ENCODE measurements around the gene RCBTB2.
"Not testable (repeated sequence)": the region's sequence is repeated elsewhere in the genome, so short reads cannot be mapped to it uniquely, and the experiment has no call there.

The RCBTB2 gene

DNA sequence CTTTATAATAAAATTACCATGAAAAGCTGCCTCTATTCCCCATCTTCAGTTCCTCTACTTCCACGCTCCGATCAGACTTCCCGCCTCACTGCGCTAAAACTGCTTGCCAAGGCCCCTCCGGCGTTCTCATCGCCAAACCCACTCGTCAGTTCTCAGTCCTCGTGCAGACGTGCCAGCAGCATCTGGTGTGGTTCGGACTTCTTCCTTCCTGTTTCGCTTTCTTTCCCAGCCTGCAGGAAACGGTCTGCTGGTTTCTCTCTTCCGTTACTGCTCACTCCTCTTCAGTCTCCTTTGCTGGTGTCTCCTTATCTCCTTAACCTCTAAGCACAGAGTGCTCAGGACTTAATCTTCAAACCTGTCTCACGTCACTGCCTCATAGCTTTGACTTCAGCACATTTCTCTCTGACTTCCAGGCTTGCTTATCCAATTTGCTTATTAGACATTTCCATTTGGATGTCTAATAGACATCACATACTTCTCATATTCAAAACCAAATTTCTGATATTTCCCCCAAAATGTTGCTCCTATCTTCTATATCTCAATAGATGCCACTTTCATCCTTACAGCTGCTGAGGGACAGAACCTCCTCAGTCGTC lies 40.3 kb downstream of the RCBTB2 start:
- DNase-seq, result no peak

- no peak for DNase-seq
Measured at GRCh38 chr13:48492096-48492440, 40.8 kb downstream of the RCBTB2 start.

GRCh38 chr13:48491423-48492095 lies 41.3 kb downstream of the RCBTB2 start:
- no peak for DNase-seq

GRCh38 chr13:48490241-48490640 lies 42.6 kb downstream of the RCBTB2 start:
- DNase-seq, result no peak

DNA sequence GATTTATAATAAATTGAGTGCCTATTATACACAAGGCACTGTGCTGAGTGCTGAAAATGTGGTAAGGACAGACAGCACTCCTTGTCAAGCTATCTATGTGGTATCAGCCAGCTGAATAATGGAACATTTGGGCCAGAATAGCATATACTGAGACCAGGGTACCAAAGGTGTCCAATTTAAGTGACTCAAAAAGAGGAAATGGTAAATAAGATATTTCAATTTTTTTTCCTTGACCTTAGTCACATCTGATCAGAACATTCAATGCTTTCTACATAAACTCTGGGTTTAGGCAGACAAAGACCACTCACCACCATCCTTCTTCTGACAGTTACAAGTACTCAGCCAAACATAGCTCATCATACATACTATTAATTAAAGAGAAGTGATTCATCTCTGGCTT lies 43.2 kb downstream of the RCBTB2 start:
- DNase-seq, result no peak

- no peak for DNase-seq
Measured at GRCh38 chr13:48488995-48489394, 43.9 kb downstream of the RCBTB2 start.

GRCh38 chr13:48487968-48488367 lies 44.9 kb downstream of the RCBTB2 start:
- no peak for DNase-seq

- no peak for DNase-seq
Measured at GRCh38 chr13:48486836-48487235, 46.0 kb downstream of the RCBTB2 start.

DNA sequence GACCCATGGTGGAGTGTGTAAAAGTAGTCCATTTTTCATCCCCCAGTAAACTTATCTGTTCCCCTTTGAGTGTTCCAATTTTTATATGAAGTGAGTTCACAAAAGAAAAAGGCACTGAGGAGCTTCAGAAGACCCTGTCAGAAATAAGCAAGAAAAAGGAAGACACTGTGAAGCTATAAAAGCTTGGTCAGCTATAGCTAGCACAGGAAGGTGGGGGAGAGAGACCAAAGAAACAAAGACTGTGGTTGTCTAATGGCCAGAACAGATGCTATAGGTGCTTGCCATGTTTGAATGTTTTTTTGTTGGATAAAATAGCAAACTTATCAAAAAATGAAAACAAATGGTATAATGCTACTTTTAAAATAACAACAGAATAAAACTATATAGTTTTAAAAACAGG lies 46.5 kb downstream of the RCBTB2 start:
- DNase-seq, result no peak

DNA sequence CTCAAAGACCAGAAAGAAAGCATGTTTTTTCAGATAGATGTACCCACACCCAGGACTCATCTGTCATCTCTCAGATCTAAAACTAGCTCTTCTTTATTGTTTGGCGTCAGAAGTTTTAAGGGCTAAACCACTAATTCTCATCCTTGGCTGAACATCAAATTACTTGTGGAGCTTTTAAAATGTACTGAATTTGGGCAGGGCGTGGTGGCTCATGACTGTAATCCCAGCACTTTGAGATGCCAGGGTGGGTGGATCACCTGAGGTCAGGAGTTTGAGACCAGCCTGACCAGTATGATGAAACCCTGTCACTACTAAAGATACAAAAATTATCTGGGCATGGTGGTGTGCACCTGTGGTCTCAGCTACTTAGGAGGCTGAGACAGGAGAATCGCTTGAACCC lies 47.4 kb downstream of the RCBTB2 start:
- no peak for DNase-seq

DNA sequence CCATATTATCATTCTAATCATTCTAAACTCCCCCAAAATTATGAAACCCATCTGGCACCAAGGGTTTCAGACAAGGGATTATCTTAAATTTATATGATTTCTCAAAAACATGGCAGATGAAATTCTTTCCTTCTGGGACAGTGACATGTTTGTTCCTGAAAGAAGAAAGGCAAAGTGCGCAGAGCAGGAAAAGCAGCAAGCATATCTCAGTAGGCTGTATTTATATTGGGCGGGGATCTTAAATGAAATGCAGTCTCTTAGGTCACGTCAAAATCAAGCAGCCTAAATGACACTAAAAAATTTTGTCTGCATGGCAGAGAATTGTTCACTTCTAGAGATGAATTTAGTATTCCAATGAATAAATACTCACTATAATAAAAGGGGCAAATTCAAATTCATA lies 49.3 kb downstream of the RCBTB2 start:
- no peak for DNase-seq

DNA sequence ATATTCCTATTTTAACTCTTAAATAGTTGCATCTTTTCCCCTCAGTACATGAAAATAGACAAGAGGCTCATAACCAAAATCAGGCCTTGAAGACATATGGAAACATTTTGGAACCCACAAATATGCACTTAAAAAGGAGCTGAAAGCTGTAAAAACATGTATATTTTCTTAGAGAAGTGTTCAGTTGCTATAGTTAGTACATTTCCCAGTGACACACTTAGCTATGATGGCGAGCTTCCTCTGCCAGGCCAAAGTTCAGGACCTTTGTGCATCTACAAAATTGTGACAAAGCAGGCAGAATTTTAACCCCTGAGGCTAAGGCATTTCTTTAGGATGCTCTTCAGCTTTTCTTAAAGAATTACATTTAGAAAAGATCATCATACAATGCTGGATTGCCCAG lies 54.5 kb downstream of the RCBTB2 start:
- no peak for DNase-seq

- no peak for DNase-seq
Measured at GRCh38 chr13:48477191-48477855, 55.6 kb downstream of the RCBTB2 start.

- DNase-seq, result no peak
Measured at GRCh38 chr13:48476686-48477085, 56.2 kb downstream of the RCBTB2 start.

- DNase-seq, result no peak
Measured at GRCh38 chr13:48476215-48476614, 56.7 kb downstream of the RCBTB2 start.

DNA sequence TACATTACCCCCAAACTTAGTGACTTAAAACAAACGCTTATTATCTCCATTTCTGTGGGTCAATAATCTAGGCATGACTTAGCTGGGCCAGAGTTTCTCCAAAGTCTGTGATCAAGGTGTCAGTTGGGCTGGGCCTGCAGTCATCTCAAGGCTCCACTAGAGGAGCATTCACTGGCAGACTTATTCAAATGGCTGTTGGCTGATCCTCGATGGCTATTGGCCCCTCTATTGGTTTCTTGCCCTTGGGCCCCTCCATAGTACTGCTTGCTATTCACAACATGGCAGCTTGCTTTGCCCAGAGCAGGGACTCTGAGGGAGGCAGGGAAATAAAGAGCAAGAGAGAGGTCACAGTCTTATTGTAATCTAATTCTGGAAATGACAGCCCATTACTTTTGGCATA lies 57.6 kb downstream of the RCBTB2 start:
- DNase-seq, result no peak

GRCh38 chr13:48457578-48458242 lies 75.2 kb downstream of the RCBTB2 start:
- DNase-seq, result no peak

GRCh38 chr13:48456546-48456945 lies 76.3 kb downstream of the RCBTB2 start:
- DNase-seq, result no peak

GRCh38 chr13:48451196-48451595 lies 81.7 kb downstream of the RCBTB2 start:
- DNase-seq, result not testable (repeated sequence)

DNA sequence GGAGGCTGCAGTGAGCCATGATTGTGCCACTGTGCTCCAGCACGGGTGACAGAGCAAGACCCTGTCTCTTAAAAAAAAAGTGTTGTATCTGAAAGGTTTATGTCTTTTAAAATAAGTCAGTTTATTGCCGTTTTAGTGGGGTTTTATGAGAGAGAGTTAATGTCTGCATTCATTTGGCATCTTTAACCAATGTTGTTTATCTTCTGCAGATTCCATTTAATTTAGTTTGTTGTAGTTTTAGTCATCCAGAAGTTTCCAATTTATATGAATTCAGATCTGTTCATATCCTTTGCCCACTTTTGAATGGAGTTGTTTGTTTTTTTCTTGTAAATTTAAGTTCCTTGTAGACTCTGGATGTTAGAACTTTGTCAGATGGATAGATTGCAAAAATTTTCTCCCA lies 83.2 kb downstream of the RCBTB2 start:
- no peak for DNase-seq

DNA sequence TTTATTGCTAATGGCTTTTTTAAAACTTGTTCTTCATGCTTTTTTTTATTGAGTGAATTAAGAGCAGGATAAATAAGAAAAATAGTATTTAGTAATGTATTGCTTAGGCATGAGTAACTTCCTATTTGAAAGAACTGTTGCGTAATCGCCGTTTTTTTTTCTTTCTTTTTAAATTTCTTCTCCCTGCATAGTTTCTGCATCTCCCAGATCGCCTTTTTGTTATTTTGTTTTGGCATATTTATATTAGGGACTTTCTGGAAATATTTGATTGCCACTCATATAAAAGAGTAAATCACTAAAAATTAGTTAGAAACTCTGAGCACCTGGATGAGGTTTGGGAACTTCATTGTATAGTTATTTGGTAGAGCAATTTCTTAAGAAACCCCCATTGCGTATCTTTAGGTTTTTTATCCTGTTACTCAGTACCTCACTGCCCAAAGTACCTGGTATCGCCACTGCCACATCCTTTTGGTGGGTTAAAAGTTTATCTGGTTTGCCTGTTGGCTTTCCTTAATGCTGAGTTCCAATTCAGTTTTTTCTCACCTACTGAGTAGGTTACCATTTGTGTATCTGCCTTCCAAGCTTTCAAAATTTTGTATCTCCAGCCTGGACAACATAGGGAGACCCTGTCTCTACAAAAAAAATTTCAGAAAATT lies 83.8 kb downstream of the RCBTB2 start:
- no peak for DNase-seq

DNA sequence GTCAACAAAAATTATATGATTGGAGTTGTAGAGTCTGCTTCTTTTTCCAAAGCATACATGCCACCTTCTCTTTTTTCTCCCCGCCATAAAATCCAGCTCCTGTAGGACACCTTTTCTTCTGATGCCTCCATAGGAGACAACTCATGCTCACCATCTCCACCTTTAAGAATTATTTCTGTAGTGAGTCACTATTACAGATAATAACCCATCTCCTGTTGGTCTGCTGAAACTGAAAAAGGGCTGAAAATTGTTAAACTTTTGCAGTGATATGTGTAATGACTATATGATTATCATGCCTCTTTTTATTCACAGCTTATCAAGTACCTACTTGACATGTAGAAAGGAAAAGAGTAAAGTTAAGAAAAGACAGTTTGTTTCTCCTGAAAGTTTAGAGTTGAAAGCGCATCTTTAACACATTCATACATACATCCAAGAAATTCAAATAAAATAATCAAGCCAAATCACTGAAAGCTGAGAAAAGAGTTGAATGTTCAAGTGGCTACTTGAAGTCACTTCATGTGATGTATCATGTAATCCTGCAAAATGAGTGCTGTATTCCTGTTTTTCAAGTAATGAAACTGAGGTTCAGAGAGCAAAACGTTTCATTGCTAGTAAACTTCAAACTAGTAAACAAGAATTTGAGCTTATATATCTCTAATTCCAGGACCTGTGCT lies 84.5 kb downstream of the RCBTB2 start:
- DNase-seq, result no peak

GRCh38 chr13:48446464-48446863 lies 86.4 kb downstream of the RCBTB2 start:
- no peak for DNase-seq

Measured in NCI-H524 treated with DMSO at 0.1 percent for 48 hours (cell line).